Thymus (tissue), 11 donors: ENCODE results near the gene POLR3C. TPM values are rescaled to one million over a fixed set of nuclear protein-coding genes. Genes with fewer than 3 reads are reported as not detected.

Experiments
- DNase-seq, 9 donors: peaks; one replicate each; pipeline ENCODE4 v3.0.0-alpha.2; 2013; ENCODE audit warnings: low spot score in 9 of 9, low read depth in 6 of 9, missing footprints in 1 of 9
- H3K27ac ChIP-seq, 2 donors: one replicate each; pipeline ENCODE4 v1.5.1; 2013; ENCODE audit warnings: control low read depth in 1 of 2, low read depth in 1 of 2, low read length in 1 of 2, mild to moderate bottlenecking in 1 of 2, moderate library complexity in 1 of 2
- H3K27me3 ChIP-seq, 2 donors: one replicate each; pipeline ENCODE4 v1.5.1; 2013; ENCODE audit warnings: low read length in 1 of 2; ENCODE audit not compliant: control insufficient read depth in 2 of 2, insufficient read depth in 1 of 2
- H3K36me3 ChIP-seq, 2 donors: one replicate each; pipeline ENCODE4 v1.5.1; 2013; ENCODE audit warnings: low read length in 1 of 2, mild to moderate bottlenecking in 1 of 2, moderate library complexity in 1 of 2; ENCODE audit not compliant: control insufficient read depth in 2 of 2, insufficient read depth in 2 of 2
- H3K4me1 ChIP-seq, 2 donors: one replicate each; pipeline ENCODE4 v1.5.1; 2013; ENCODE audit warnings: low read length in 2 of 2; ENCODE audit not compliant: control insufficient read depth in 2 of 2, insufficient read depth in 2 of 2
- H3K4me3 ChIP-seq, 2 donors: one replicate each; pipeline ENCODE4 v1.5.1; 2013; ENCODE audit warnings: low read length in 2 of 2, control low read depth in 1 of 2, mild to moderate bottlenecking in 1 of 2
- H3K9me3 ChIP-seq, 2 donors: one replicate each; pipeline ENCODE4 v1.5.1; 2013; ENCODE audit warnings: low read length in 1 of 2, mild to moderate bottlenecking in 1 of 2; ENCODE audit not compliant: control insufficient read depth in 2 of 2, insufficient read depth in 1 of 2
- WGBS: extraction: QIAGEN DNeasy Blood & Tissue Kit; methylation state at CpG from one replicate; pipeline ENCODE4 v1.1.7; 2013; 5-methylcytosine and 5-hydroxymethylcytosine counted together
- polyA plus RNA-seq: library from polyadenylated mRNA; stranded (reverse); fragments of 200-250 nt; gene quantifications from one replicate; pipeline ENCODE4 v1.2.3, GENCODE V29; 2013
- total RNA-seq: library from RNA; stranded (reverse); fragments of 120-200 nt; gene quantifications from one replicate; pipeline ENCODE4 v1.2.4, GENCODE V29; 2013
- donor health status: healthy.

Gene POLR3C
- total and polyA plus RNA-seq, 2 donors: 17.2 to 26.7 TPM

DNA sequence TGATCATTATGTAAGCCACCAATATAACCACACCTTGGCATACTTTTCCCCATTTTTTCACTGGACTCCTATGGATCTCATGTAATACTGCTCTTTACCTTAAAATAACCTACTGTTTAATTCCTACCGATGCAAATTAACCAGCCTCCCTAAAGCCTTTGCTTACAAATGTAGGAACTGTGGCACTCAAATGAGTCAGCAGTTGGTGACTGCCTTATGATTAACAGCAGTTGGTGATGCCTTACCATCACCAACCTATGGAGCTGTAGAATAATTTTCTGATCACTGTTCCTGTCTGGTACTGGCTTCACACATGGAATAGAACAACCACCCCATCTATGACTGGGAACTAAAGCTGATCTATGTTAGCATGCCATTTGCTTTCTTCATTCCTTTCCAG lies 13.7 kb downstream of the POLR3C start:
- Histone ChIP-seq H3K36me3 (peaks cover 57 to 84% of the 10 kb centered on the region in 2 donors), H3K27ac (no peak overlapping the region), H3K4me1 (no peaks in the 10 kb centered on the region), H3K4me3 (no peak overlapping the region), H3K9me3 (no peaks in the 10 kb centered on the region), H3K27me3 (no peaks in the 10 kb centered on the region)
- no peak for DNase-seq
- 98% methylated on average over 1 of the region's 1 CpG for WGBS

DNA sequence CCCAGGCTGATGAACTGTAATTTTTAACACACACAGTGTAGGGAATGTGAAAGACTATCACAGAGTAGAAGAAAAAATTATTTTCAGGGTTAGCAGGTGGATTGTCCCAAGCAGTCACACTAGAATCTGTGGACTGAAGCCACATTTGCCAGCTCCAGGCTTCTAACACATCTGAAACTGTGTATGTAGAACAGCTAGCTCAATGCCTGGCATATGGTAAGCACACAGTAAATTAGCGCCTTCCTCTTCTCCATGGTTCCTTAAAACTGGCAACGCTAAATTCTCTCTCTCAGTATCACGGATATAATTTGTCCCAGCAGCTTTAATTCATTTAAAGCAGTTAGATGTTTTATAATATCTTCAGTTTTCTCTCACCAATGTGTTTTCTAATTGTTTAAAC lies 19.0 kb downstream of the POLR3C start:
- H3K4me1 ChIP-seq: peaks cover 5 to 20% of the 10 kb centered on the region in 2 donors
- no peak for DNase-seq
- H3K36me3 ChIP-seq: peaks cover 32 to 47% of the 10 kb centered on the region in 2 donors
- no peaks in the 10 kb centered on the region for H3K9me3 ChIP-seq
- no peak overlapping the region for H3K4me3 ChIP-seq
- no peaks in the 10 kb centered on the region for H3K27me3 ChIP-seq
- 98% methylated on average over 3 of the region's 3 CpGs for WGBS
- H3K27ac ChIP-seq: no peak overlapping the region

DNA sequence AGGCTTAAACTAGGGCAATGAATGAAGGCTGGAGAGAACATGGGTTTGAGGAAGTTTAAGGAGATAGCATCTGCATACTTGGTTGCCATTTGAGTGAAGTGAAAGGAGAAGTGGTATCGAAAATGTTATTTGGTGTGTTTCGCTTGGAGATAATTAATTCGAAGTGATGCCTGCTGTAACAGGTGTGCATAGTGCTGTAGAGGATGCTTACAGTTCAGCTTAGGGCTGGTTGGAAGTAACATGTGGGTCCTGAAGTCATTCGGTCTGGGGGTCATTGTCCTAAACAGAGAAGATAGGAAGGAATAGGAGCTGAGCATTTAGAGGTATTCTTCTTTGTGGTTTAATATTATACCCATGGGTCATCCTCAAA lies 21.1 kb downstream of the POLR3C start:
- Histone ChIP-seq H3K4me3 (peak overlapping the region; percentile 60 to 78), H3K4me1 (peaks cover 5 to 20% of the 10 kb centered on the region in 2 donors), H3K36me3 (peaks cover 37 to 44% of the 10 kb centered on the region in 2 donors), H3K27me3 (no peaks in the 10 kb centered on the region), H3K27ac (peak overlapping the region in 1 of 2 donors; percentile 18), H3K9me3 (no peaks in the 10 kb centered on the region)
- DNase-seq: no peak
- WGBS: 2% methylated on average over 4 of the region's 4 CpGs

DNA sequence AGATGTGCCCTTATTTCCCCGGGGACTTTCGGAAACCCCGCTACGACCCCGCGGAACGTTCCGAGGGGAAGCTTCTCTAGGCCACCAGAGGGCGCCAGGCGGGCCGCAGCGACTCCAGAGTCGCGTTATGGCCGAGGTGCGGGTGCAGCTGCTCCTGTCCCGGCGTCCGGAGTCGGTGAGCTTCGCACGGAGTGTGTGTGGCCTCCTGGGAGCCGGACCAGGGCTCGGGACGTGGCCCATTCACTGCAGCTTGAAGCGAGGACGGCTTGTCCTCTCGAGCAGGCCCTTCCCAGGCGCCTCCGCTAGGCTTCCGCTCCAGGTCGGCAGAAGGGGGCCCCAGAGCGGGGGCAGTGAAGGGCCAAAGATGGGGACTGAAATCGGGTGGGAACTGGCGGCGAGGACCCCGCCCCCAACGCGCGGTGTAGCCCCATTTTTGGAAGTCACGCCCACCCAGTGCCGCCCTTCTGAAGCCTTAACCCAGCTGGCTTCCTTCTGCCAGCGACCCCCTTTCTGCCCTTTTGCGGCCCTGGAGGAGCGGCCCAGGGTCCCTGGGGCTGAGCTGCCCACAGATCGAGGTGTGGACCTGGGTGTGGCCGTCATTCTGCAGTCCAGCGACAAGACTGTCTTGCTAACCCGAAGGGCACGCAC lies 21.6 kb downstream of the POLR3C start, which contains the start of gene NUDT17:
NUDT17 (plus strand) TSS at position 117 of the 648 bp plus-strand sequence; CDS start at position 128, 11 bp downstream.
- H3K4me3 ChIP-seq: peak within 1 kb of the TSS; percentile 60 to 78
- H3K9me3 ChIP-seq: no peaks in the 10 kb centered on the region
- DNase-seq: peak in 8 of 9 donors; percentile 53 to 87 (median 74)
- peaks cover 41 to 46% of the 10 kb centered on the region in 2 donors for H3K36me3 ChIP-seq
- under 1% methylated on average over 50 of the region's 50 CpGs for WGBS
- H3K27me3 ChIP-seq: no peaks in the 10 kb centered on the region
- peak within 1 kb of the TSS; percentile 18 to 78 for H3K27ac ChIP-seq
- H3K4me1 ChIP-seq: peaks cover 5 to 24% of the 10 kb centered on the region in 2 donors

DNA sequence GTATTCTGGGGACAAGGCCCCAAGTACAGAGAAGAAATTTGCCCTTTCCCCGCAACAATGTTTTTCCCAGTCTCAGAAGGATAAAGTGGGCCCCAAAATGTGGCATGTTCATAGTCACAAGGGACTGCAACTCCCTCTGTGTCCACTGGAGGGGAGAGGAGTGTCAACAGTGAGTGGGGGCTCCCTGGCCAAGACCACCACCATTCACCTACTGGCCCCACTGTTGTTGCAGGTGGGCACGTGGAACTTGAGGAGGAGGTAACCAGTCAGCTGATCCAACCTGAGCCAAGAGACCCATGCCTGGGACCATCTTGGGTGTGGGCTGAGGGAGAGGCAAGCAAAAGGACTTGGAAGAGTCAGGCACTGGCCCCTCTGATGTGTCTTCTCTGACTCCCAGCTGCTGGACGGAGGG lies 22.2 kb downstream of the POLR3C start:
- H3K36me3 ChIP-seq: peaks cover 38 to 45% of the 10 kb centered on the region in 2 donors
- H3K4me1 ChIP-seq: peaks cover 5 to 24% of the 10 kb centered on the region in 2 donors
- peak overlapping the region; percentile 60 to 78 for H3K4me3 ChIP-seq
- H3K9me3 ChIP-seq: no peaks in the 10 kb centered on the region
- no peak overlapping the region for H3K27ac ChIP-seq
- DNase-seq: peak in 5 of 9 donors; percentile 18 to 64 (median 21)
- 56% methylated on average over 3 of the region's 3 CpGs for WGBS
- no peaks in the 10 kb centered on the region for H3K27me3 ChIP-seq

DNA sequence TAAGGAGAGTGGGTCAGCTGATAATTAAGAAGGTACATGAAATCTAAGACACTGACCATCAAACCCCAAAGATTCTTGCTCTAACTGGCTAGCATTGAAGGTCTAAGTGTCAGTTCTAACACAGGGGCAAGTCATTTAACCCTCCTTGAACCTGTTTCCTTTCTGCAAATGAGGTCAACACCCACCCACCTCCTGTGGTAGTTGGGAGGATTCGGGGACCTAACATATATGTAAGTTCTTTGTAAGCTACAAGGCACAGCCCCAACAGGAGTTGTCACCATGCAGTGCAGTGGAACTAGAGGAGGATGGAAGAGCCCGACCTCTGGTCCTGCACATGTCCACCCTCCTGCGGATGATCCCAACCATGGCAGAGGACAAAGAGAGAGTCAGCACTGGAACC lies 23.8 kb downstream of the POLR3C start:
- Histone ChIP-seq H3K9me3 (no peaks in the 10 kb centered on the region), H3K4me1 (peaks cover 5 to 24% of the 10 kb centered on the region in 2 donors), H3K27ac (no peak overlapping the region), H3K27me3 (no peaks in the 10 kb centered on the region), H3K4me3 (no peak overlapping the region), H3K36me3 (peaks cover 31 to 36% of the 10 kb centered on the region in 2 donors)
- 94% methylated on average over 3 of the region's 3 CpGs for WGBS
- DNase-seq: no peak

DNA sequence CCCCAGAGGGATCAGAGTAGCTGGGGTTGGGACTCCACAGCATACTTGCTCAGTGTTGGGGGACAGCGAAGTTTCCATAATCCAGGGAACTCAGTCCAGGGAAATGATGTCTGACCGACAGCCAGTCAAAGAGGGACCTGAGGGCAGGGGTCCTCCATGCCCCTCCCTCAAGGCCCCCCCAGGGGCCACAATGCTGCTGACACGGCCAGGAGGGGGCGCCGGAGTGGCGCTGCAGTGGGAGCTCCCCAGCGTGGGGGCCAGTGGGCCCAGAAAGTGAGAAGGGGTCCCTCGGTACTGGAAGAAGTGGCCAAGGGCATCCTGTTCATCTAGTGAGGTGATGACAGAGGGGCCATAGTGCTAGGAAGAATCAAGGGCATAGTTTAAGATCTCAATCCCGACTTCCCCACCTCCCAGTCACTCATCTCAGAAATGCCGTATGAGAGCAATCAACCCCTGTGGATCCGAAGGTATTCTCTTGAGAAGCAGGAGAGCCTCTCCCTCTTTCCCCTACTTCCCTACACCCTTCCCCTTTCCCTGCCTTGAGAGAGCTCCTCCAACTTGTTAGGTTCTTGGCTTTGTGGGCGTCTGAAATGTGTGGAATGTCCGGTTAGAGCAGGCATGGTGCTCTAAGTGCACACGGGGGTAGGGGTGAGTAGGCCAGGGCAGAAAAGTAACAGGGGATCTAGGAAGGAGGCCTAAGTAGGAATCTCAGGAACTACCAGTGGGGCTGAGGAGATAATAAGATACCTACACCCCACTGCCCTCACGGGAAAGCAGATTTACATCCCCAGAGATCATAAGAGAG lies 25.6 kb downstream of the POLR3C start:
- no peak for DNase-seq
- H3K27me3 ChIP-seq: no peaks in the 10 kb centered on the region
- H3K27ac ChIP-seq: no peak overlapping the region
- peaks cover 39 to 44% of the 10 kb centered on the region in 2 donors for H3K36me3 ChIP-seq
- WGBS: 90% methylated on average over 15 of the region's 15 CpGs
- H3K4me1 ChIP-seq: peaks cover 5 to 22% of the 10 kb centered on the region in 2 donors
- H3K4me3 ChIP-seq: no peak overlapping the region
- H3K9me3 ChIP-seq: no peaks in the 10 kb centered on the region

DNA sequence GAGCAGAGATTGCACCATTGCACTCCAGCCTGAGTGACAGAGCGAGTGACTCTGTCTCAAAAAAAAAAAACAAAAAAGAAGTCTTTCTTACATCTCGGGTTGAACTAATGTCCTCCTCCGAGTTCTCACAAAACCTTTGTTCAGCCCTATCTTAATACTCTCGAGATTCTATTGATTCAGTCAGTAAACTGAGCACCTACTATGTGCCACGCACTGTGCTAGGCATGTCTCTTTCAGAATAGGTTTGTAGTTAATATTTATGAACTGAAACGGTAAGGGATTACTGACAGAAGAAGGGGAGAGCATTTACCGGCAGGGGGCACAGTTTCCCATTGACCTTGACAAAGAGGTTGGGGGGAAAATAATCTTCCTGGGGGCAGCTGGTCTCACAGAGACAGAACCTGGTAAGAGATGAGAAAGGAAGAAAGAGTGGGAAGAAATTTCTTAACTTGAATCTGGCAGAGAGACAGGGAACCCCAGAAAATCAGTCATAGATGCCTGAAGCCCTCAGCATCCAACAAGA lies 31.5 kb downstream of the POLR3C start:
- H3K4me1 ChIP-seq: peaks cover 3 to 13% of the 10 kb centered on the region in 2 donors
- H3K9me3 ChIP-seq: peaks cover 0 to 3% of the 10 kb centered on the region in 2 donors
- DNase-seq: no peak
- H3K4me3 ChIP-seq: no peak overlapping the region
- H3K36me3 ChIP-seq: peaks cover 35% of the 10 kb centered on the region in 2 donors
- H3K27ac ChIP-seq: no peak overlapping the region
- WGBS: 94% methylated on average over 7 of the region's 7 CpGs
- H3K27me3 ChIP-seq: no peaks in the 10 kb centered on the region

DNA sequence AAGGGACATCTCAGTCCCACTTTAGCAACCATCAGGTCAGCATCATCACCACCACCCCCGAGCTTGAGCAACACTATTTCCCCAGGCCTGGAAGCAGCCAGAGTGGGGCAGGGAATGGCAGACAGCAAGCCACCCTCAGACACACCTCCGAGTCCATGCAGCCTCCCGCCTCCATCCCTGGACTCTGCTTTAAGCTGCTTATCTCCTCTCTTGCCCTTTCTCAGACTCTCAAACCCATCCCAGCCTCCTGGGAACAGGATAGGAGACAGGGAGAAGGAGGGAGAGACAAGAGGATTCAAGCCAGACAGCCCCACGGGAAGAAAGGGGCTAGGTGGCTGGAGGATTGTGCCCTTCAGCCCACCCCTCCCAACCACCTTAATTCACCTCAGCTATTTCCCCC lies 33.2 kb downstream of the POLR3C start:
- Histone ChIP-seq H3K4me3 (no peak overlapping the region), H3K9me3 (peaks cover 0 to 3% of the 10 kb centered on the region in 2 donors), H3K36me3 (peaks cover 29 to 31% of the 10 kb centered on the region in 2 donors), H3K4me1 (peaks cover 3 to 13% of the 10 kb centered on the region in 2 donors), H3K27me3 (no peaks in the 10 kb centered on the region), H3K27ac (no peak overlapping the region)
- WGBS: 69% methylated on average over 4 of the region's 4 CpGs
- DNase-seq: no peak
